ENCODE data around the gene TMCC1. TPM values are rescaled to one million over a fixed set of nuclear protein-coding genes. Genes with fewer than 3 reads are reported as not detected.

The TMCC1 gene
- total RNA-seq, 1 donor from 2014 or later: 52.5 TPM

GRCh38 chr3:129621626-129622225 lies 271.8 kb downstream of the TMCC1 start:
- TF ChIP-seq, protein P1, sequence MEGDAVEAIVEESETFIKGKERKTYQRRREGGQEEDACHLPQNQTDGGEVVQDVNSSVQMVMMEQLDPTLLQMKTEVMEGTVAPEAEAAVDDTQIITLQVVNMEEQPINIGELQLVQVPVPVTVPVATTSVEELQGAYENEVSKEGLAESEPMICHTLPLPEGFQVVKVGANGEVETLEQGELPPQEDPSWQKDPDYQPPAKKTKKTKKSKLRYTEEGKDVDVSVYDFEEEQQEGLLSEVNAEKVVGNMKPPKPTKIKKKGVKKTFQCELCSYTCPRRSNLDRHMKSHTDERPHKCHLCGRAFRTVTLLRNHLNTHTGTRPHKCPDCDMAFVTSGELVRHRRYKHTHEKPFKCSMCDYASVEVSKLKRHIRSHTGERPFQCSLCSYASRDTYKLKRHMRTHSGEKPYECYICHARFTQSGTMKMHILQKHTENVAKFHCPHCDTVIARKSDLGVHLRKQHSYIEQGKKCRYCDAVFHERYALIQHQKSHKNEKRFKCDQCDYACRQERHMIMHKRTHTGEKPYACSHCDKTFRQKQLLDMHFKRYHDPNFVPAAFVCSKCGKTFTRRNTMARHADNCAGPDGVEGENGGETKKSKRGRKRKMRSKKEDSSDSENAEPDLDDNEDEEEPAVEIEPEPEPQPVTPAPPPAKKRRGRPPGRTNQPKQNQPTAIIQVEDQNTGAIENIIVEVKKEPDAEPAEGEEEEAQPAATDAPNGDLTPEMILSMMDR (IDR thresholded peaks at IDR 0.05; ENCODE audit: unreplicated experiment): no peak
- Mint-ChIP-seq H3K27me3 (peaks cover 4% of the 10 kb centered on the region), H3K4me1 (ENCODE audit: low read depth) (peaks cover 12% of the 10 kb centered on the region), H3K9me3 (ENCODE audit: low read depth) (no peaks in the 10 kb centered on the region), H3K36me3 (ENCODE audit: insufficient read depth) (no peaks in the 10 kb centered on the region), H3K27ac (peak overlapping the region; percentile 73), H3K4me3 (ENCODE audit: low read depth) (no peak overlapping the region)
- DNase-seq (ENCODE audit: low spot score, unreplicated experiment): no peak

GRCh38 chr3:129620828-129621559 lies 272.5 kb downstream of the TMCC1 start:
- Mint-ChIP-seq H3K36me3 (ENCODE audit: insufficient read depth) (no peaks in the 10 kb centered on the region), H3K27ac (peak overlapping the region; percentile 73), H3K9me3 (ENCODE audit: low read depth) (no peaks in the 10 kb centered on the region)

DNA sequence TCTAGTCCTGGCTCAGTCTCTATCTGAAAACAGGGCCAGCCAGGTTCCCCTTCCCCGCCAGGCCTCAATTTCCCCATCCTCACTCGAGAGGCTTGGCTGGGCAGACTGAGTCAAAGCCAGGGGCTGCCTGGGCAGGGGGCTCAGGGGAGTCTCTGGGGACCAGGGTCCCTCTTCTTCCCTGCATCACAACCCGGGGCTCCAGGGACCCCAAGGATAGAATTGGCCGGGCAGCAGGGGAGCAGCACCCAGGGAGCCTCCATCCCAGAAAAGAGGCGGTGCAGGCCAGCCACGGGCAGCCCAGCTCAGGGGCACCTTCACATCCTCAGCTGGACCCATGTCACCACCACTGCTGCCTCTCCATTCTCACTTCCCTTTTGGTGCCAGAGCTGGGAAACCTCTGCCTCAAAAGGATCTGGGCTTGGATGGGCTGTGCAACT lies 273.8 kb downstream of the TMCC1 start:
- no peak overlapping the region for H3K27ac Mint-ChIP-seq
- H3K4me3 Mint-ChIP-seq (ENCODE audit: low read depth): no peak overlapping the region
- peaks cover 7% of the 10 kb centered on the region for H3K27me3 Mint-ChIP-seq
- no peaks in the 10 kb centered on the region for H3K9me3 Mint-ChIP-seq (ENCODE audit: low read depth)
- TF ChIP-seq, protein P1 (IDR thresholded peaks at IDR 0.05; ENCODE audit: unreplicated experiment): no peak
- peaks cover 6% of the 10 kb centered on the region for H3K4me1 Mint-ChIP-seq (ENCODE audit: low read depth)
- H3K36me3 Mint-ChIP-seq (ENCODE audit: insufficient read depth): no peaks in the 10 kb centered on the region
- DNase-seq (ENCODE audit: low spot score, unreplicated experiment): no peak

More at GRCh38 chr3:129620828-129621559, 272.5 kb downstream of the TMCC1 start:
- DNase-seq (ENCODE audit: low spot score, unreplicated experiment): no peak
- Mint-ChIP-seq H3K4me3 (ENCODE audit: low read depth) (no peak overlapping the region), H3K27me3 (peaks cover 4% of the 10 kb centered on the region), H3K4me1 (ENCODE audit: low read depth) (peaks cover 7% of the 10 kb centered on the region)
- TF ChIP-seq, protein P1 (IDR thresholded peaks at IDR 0.05; ENCODE audit: unreplicated experiment): no peak

DNA sequence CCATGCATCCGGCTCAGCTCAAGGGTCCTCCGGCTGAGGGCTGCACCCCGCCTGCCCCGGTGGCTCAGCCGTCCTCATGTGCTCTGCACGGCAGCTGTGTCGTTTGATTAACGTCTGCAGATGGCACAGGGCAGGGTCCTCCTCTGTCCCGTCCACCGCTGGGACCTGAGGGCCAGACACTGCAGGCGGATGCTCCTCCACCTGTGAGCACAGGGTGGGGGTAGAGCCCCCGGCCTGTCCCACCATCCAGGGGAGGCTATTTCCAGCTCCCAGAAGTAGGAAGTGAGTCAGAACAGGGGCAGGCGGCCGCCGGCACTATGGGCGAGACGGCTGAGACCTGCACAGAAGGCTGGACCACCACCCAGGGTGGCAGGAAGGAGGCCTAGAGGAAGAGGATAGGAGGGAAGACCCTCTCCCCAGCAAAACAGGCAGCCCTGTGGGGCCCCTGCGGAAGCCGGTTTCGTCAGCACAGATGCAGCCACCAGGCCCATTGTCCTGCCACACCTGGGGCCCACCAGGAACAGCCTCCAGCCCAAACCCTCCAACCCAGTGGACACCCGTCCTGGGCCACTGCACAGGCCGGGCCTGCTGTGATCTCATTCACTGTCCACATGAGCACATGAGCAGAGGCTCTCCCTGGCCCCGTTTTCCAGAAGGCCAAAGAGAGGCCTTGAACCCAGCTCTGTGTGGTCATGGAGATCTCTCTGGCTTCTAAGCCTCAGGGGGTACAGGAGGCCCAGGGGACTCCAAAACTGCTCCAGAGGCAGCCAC lies 274.4 kb downstream of the TMCC1 start:
- TF ChIP-seq, protein P1 (IDR thresholded peaks at IDR 0.05; ENCODE audit: unreplicated experiment): no peak
- H3K4me3 Mint-ChIP-seq (ENCODE audit: low read depth): no peak overlapping the region
- H3K4me1 Mint-ChIP-seq (ENCODE audit: low read depth): peaks cover 6% of the 10 kb centered on the region
- H3K9me3 Mint-ChIP-seq (ENCODE audit: low read depth): no peaks in the 10 kb centered on the region
- no peaks in the 10 kb centered on the region for H3K36me3 Mint-ChIP-seq (ENCODE audit: insufficient read depth)
- DNase-seq (ENCODE audit: low spot score, unreplicated experiment): no peak
- H3K27ac Mint-ChIP-seq: no peak overlapping the region
- H3K27me3 Mint-ChIP-seq: peaks cover 7% of the 10 kb centered on the region

DNA sequence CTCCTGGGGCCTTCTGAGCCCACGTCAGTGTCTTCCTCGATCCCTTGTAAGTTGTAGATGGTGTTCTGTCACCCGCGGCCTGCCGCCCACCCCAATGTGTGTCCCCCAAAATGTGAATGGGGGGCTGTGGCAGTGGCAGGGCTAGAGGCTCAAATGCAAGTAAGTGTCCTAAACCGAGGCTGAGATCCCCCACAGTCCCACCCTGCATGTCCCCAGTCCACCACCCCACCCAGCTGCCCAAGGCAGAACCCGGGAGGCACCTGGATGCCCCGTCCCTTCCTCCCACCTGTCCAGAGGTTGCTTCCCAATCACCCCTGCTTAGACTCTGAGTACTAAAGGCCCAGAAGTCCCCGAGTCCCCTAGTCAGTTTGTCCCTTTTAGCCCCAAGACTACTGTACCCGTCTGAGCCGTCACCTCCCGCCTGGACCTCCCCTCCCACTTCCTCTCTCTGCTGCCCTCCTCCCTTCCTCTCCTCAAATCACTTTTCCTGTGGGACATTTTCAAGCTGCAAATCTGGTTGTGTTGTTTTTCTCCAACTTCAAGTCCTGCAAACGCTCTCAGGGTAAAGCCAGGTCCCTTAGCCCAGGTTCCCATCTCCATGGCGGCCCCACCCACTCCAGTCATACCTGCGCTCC lies 275.2 kb downstream of the TMCC1 start:
- Mint-ChIP-seq H3K36me3 (ENCODE audit: insufficient read depth) (no peaks in the 10 kb centered on the region), H3K4me1 (ENCODE audit: low read depth) (peaks cover 4% of the 10 kb centered on the region), H3K27me3 (peaks cover 7% of the 10 kb centered on the region), H3K4me3 (ENCODE audit: low read depth) (no peak overlapping the region), H3K27ac (no peak overlapping the region), H3K9me3 (ENCODE audit: low read depth) (no peaks in the 10 kb centered on the region)
- DNase-seq (ENCODE audit: low spot score, unreplicated experiment): no peak
- TF ChIP-seq, protein P1 (IDR thresholded peaks at IDR 0.05; ENCODE audit: unreplicated experiment): no peak

Measured in progenitor cell of endocrine pancreas (in vitro differentiated cells).